Naive thymus-derived CD8-positive, alpha-beta T cell (primary cell): ENCODE data around the gene DCAF12. TPM values are rescaled to one million over a fixed set of nuclear protein-coding genes. Genes with fewer than 3 reads are reported as not detected.

Source experiments
- ATAC-seq, 2 donors: fragments of 150-1000 bp; cut with Tn5 transposase in 1 of 2; sonication (Bioruptor Pico), chemical (Tn5 transposase) in 1 of 2; 1 replicate in 1 of 2; 2 replicates in 1 of 2; pipeline ENCODE4 v1.10.0; 2021; ENCODE audit warnings: mild to moderate bottlenecking in 2 of 2, moderate library complexity in 2 of 2
- POLR2A ChIA-PET: fragments of 350-600 bp; sonication (Branson Sonifier 250); formaldehyde crosslinking; loops from one replicate; lab custom pipeline; 2021; ENCODE audit warnings: antibody characterized with exemption; lab: Charles Lee
- DNase-seq, 10 donors: peaks; one replicate each; pipeline versions ENCODE4 v3.0.0 to v3.0.0-alpha.2; 2020 to 2022
- H3K27ac Mint-ChIP-seq, 10 donors: one replicate each; pipeline ENCODE4 v1.8.0; 2020 to 2022; ENCODE audit warnings: mild to moderate bottlenecking in 10 of 10, mixed read lengths in 10 of 10, moderate library complexity in 4 of 10, inconsistent platforms in 1 of 10
- H3K27me3 Mint-ChIP-seq, 5 donors: one replicate each; pipeline ENCODE4 v1.8.0; 2021 to 2022; ENCODE audit warnings: mixed read lengths in 5 of 5
- H3K36me3 Mint-ChIP-seq, 3 donors: one replicate each; pipeline ENCODE4 v1.8.0; 2020 to 2022; ENCODE audit warnings: mixed read lengths in 3 of 3, mild to moderate bottlenecking in 2 of 3, inconsistent platforms in 1 of 3
- H3K4me1 Mint-ChIP-seq, 4 donors: one replicate each; pipeline ENCODE4 v1.8.0; 2021 to 2022; ENCODE audit warnings: mixed read lengths in 4 of 4
- H3K4me3 Mint-ChIP-seq, 10 donors: one replicate each; pipeline ENCODE4 v1.8.0; 2020 to 2022; ENCODE audit warnings: mild to moderate bottlenecking in 10 of 10, mixed read lengths in 10 of 10, moderate library complexity in 6 of 10, inconsistent platforms in 1 of 10
- H3K9me3 Mint-ChIP-seq, 9 donors: one replicate each; pipeline ENCODE4 v1.8.0; 2020 to 2022; ENCODE audit warnings: mixed read lengths in 9 of 9, mild to moderate bottlenecking in 3 of 9, inconsistent platforms in 1 of 9, moderate library complexity in 1 of 9
- polyA plus RNA-seq, 3 donors: library from polyadenylated mRNA; unstranded; fragments of 300-500 nt; fragmentation: Illumina TruSeq; gene quantifications; one replicate each; pipeline ENCODE4 v1.2.3, GENCODE V29; 2021
- total RNA-seq, 8 experiments: library from RNA in 2 of 8; stranded (reverse) in 2 of 8; gene quantifications; one replicate each; pipeline ENCODE4 v1.2.3 and lab custom pipeline; 2021 to 2026

The DCAF12 gene
- total and polyA plus RNA-seq, 5 experiments from 2014 or later, result 9.0 to 24.0 (median 14.8) TPM

GRCh38 chr9:34085581-34086500 is 40.7 kb downstream of the DCAF12 start:
- Mint-ChIP-seq H3K36me3 (peaks cover 6 to 55% (median 7%) of the 10 kb centered on the region in 3 donors), H3K4me1 (peaks cover 0 to 4% (median 0%) of the 10 kb centered on the region in 4 donors), H3K9me3 (no peaks in the 10 kb centered on the region), H3K27ac (peak overlapping the region in 8 of 10 donors; percentile 22 to 86 (median 63)), H3K27me3 (no peaks in the 10 kb centered on the region), H3K4me3 (no peak overlapping the region)
- no peak for DNase-seq
- ATAC-seq, result no peak
- POLR2A ChIA-PET, result no interaction called here

- ATAC-seq, result no peak
These were observed 41.9 kb downstream of the DCAF12 start for GRCh38 chr9:34084562-34084961.

GRCh38 chr9:34079181-34079580 is 47.3 kb downstream of the DCAF12 start:
- Mint-ChIP-seq H3K9me3 (no peaks in the 10 kb centered on the region), H3K4me3 (no peak overlapping the region), H3K4me1 (no peaks in the 10 kb centered on the region), H3K27ac (no peak overlapping the region), H3K36me3 (no peaks in the 10 kb centered on the region), H3K27me3 (peaks cover 0 to 1% (median 0%) of the 10 kb centered on the region in 5 donors)
- POLR2A ChIA-PET, result no interaction called here
- DNase-seq (no peak), ATAC-seq (no peak)

More at GRCh38 chr9:34084562-34084961, 41.9 kb downstream of the DCAF12 start:
- Mint-ChIP-seq H3K9me3 (no peaks in the 10 kb centered on the region), H3K4me1 (peaks cover 0 to 4% (median 0%) of the 10 kb centered on the region in 4 donors), H3K27ac (peak overlapping the region in 6 of 10 donors; percentile 36 to 77 (median 46)), H3K27me3 (no peaks in the 10 kb centered on the region), H3K4me3 (no peak overlapping the region), H3K36me3 (peaks cover 6 to 43% (median 7%) of the 10 kb centered on the region in 3 donors)
- no peak for DNase-seq
- POLR2A ChIA-PET, result no interaction called here

GRCh38 chr9:34072868-34073590 is 53.5 kb downstream of the DCAF12 start:
- peak overlapping the region in 2 of 10 donors; percentile 25 to 33 for H3K27ac Mint-ChIP-seq
- no peak overlapping the region for H3K4me3 Mint-ChIP-seq
- DNase-seq (no peak), ATAC-seq (no peak)
- H3K4me1 Mint-ChIP-seq, result no peaks in the 10 kb centered on the region
- no peaks in the 10 kb centered on the region for H3K36me3 Mint-ChIP-seq
- H3K9me3 Mint-ChIP-seq, result no peaks in the 10 kb centered on the region
- peaks cover 0 to 1% (median 0%) of the 10 kb centered on the region in 5 donors for H3K27me3 Mint-ChIP-seq
- POLR2A ChIA-PET, result no interaction called here

GRCh38 chr9:34072410-34072809 is 54.1 kb downstream of the DCAF12 start:
- no peaks in the 10 kb centered on the region for H3K4me1 Mint-ChIP-seq
- peaks cover 0 to 1% (median 0%) of the 10 kb centered on the region in 5 donors for H3K27me3 Mint-ChIP-seq
- ATAC-seq (no peak), DNase-seq (no peak)
- H3K27ac Mint-ChIP-seq, result peak overlapping the region in 1 of 10 donors; percentile 18
- POLR2A ChIA-PET, result no interaction called here
- no peaks in the 10 kb centered on the region for H3K9me3 Mint-ChIP-seq
- H3K4me3 Mint-ChIP-seq, result no peak overlapping the region
- no peaks in the 10 kb centered on the region for H3K36me3 Mint-ChIP-seq

- Mint-ChIP-seq H3K36me3 (no peaks in the 10 kb centered on the region), H3K27me3 (peaks cover 0 to 1% (median 0%) of the 10 kb centered on the region in 5 donors), H3K4me1 (no peaks in the 10 kb centered on the region), H3K4me3 (no peak overlapping the region), H3K27ac (no peak overlapping the region), H3K9me3 (no peaks in the 10 kb centered on the region)
- no peak for ATAC-seq
- DNase-seq, result no peak
- POLR2A ChIA-PET, result no interaction called here
These were observed 55.7 kb downstream of the DCAF12 start for GRCh38 chr9:34070606-34071324.

GRCh38 chr9:34069831-34070230 is 56.7 kb downstream of the DCAF12 start:
- Mint-ChIP-seq H3K27me3 (peaks cover 0 to 1% (median 0%) of the 10 kb centered on the region in 5 donors), H3K36me3 (no peaks in the 10 kb centered on the region), H3K9me3 (no peaks in the 10 kb centered on the region), H3K4me3 (no peak overlapping the region), H3K4me1 (no peaks in the 10 kb centered on the region), H3K27ac (no peak overlapping the region)
- no peak for DNase-seq
- POLR2A ChIA-PET, result no interaction called here
- no peak for ATAC-seq

GRCh38 chr9:34065541-34065940 is 61.0 kb downstream of the DCAF12 start:
- DNase-seq, result no peak
- no peaks in the 10 kb centered on the region for H3K36me3 Mint-ChIP-seq
- no peak overlapping the region for H3K4me3 Mint-ChIP-seq
- H3K9me3 Mint-ChIP-seq, result no peaks in the 10 kb centered on the region
- no peak overlapping the region for H3K27ac Mint-ChIP-seq
- no peaks in the 10 kb centered on the region for H3K4me1 Mint-ChIP-seq
- POLR2A ChIA-PET, result interaction anchor here (0.7 kb wide), 1 partner anchor 299 kb away, joined by 3 read pairs; no protein-coding TSS in a partner anchor
- H3K27me3 Mint-ChIP-seq, result no peaks in the 10 kb centered on the region
- no peak for ATAC-seq

GRCh38 chr9:34059954-34060353 is 66.5 kb downstream of the DCAF12 start:
- ATAC-seq, result no peak
- H3K4me3 Mint-ChIP-seq, result no peak overlapping the region
- POLR2A ChIA-PET, result no interaction called here
- no peak overlapping the region for H3K27ac Mint-ChIP-seq
- H3K4me1 Mint-ChIP-seq, result no peaks in the 10 kb centered on the region
- H3K9me3 Mint-ChIP-seq, result no peaks in the 10 kb centered on the region
- H3K27me3 Mint-ChIP-seq, result peaks cover 0 to 5% (median 0%) of the 10 kb centered on the region in 5 donors
- no peaks in the 10 kb centered on the region for H3K36me3 Mint-ChIP-seq
- DNase-seq, result no peak

- Mint-ChIP-seq H3K4me1 (no peaks in the 10 kb centered on the region), H3K4me3 (no peak overlapping the region), H3K27ac (no peak overlapping the region), H3K9me3 (no peaks in the 10 kb centered on the region), H3K27me3 (peaks cover 0 to 5% (median 0%) of the 10 kb centered on the region in 5 donors), H3K36me3 (no peaks in the 10 kb centered on the region)
- DNase-seq (no peak), ATAC-seq (no peak)
- POLR2A ChIA-PET, result no interaction called here
These were observed 67.2 kb downstream of the DCAF12 start for GRCh38 chr9:34059281-34059680.

- DNase-seq, result no peak
These were observed 76.7 kb downstream of the DCAF12 start for GRCh38 chr9:34049630-34050384.

More at GRCh38 chr9:34049630-34050384, 76.7 kb downstream of the DCAF12 start:
- peaks cover 22 to 37% (median 33%) of the 10 kb centered on the region in 4 donors for H3K4me1 Mint-ChIP-seq
- H3K27me3 Mint-ChIP-seq, result peaks cover 0 to 2% (median 0%) of the 10 kb centered on the region in 5 donors
- no peaks in the 10 kb centered on the region for H3K36me3 Mint-ChIP-seq
- H3K27ac Mint-ChIP-seq, result peak overlapping the region; percentile 94 to 100 (median 99)
- ATAC-seq, result no peak
- H3K4me3 Mint-ChIP-seq, result peak overlapping the region; percentile 95 to 100 (median 98)
- no peaks in the 10 kb centered on the region for H3K9me3 Mint-ChIP-seq
- POLR2A ChIA-PET, result interaction anchor here (0.6 to 2.0 kb wide), 7 partner anchors 76 to 760 kb away, joined by 3 to 8 read pairs (median 4); partner anchors contain the start of genes DCAF12, GALT, MYORG and UBAP1
